OCI-LY7 (cell line): ENCODE data around the gene COQ8B. TPM values are rescaled to one million over a fixed set of nuclear protein-coding genes. Genes with fewer than 3 reads are reported as not detected.

Source experiments
- BruUV-seq: library from RNA; stranded (reverse); fragments of 400-500 nt; replicated peaks from 2 replicates; lab custom pipeline; 2021; lab: Mats Ljungman, UMichigan
- CTCF ChIA-PET: fragments of 300-600 bp; sonication (Branson Sonifier 250); formaldehyde crosslinking; loops from one replicate; lab custom pipeline; 2022; ENCODE audit warnings: antibody characterized with exemption; ENCODE audit not compliant: unreplicated experiment; lab: Charles Lee
- POLR2A ChIA-PET: fragments of 300-600 bp; sonication (Branson Sonifier 250); formaldehyde crosslinking; loops from one replicate; lab custom pipeline; 2022; ENCODE audit warnings: antibody characterized with exemption; lab: Charles Lee
- DNase-seq: peaks from one replicate; pipeline ENCODE4 v3.0.0-alpha.2; 2015; ENCODE audit warnings: low spot score
- H2AFZ ChIP-seq: fragments of 200-600 bp; sonication (generic), shearing (Covaris generic); 2 replicates; pipeline ENCODE4 v1.6.1; 2014; ENCODE audit warnings: mild to moderate bottlenecking, antibody characterized with exemption, low read length, moderate library complexity
- H3K27ac ChIP-seq: fragments of 200-600 bp; sonication (generic); 2 replicates; pipeline ENCODE4 v1.5.1; 2014; ENCODE audit warnings: mixed run types, low read depth, mild to moderate bottlenecking, moderate library complexity, low read length, inconsistent platforms; ENCODE audit not compliant: poor library complexity, severe bottlenecking
- H3K36me3 ChIP-seq: fragments of 200-600 bp; sonication (generic); 2 replicates; pipeline ENCODE4 v1.6.1; 2014; ENCODE audit warnings: mild to moderate bottlenecking, antibody characterized with exemption, low read length, moderate library complexity, mixed read lengths; ENCODE audit not compliant: insufficient read depth
- H3K4me1 ChIP-seq: fragments of 200-600 bp; sonication (generic); 2 replicates; pipeline ENCODE4 v1.5.1; 2014; ENCODE audit warnings: mild to moderate bottlenecking, low read length; ENCODE audit not compliant: insufficient read depth, poor library complexity, severe bottlenecking
- H3K4me2 ChIP-seq: fragments of 200-600 bp; sonication (generic); 2 replicates; pipeline ENCODE4 v1.6.1; 2014; ENCODE audit warnings: mild to moderate bottlenecking, low read length
- H3K4me3 ChIP-seq: fragments of 200-600 bp; sonication (generic); 2 replicates; pipeline ENCODE4 v1.5.1; 2014; ENCODE audit warnings: mild to moderate bottlenecking, low read depth, low read length; ENCODE audit not compliant: poor library complexity, severe bottlenecking
- H3K79me2 ChIP-seq: fragments of 200-600 bp; sonication (generic); 2 replicates; pipeline ENCODE4 v1.6.1; 2016; ENCODE audit warnings: low read depth, mild to moderate bottlenecking, low read length, moderate library complexity, mixed read lengths; ENCODE audit not compliant: insufficient read depth
- H3K9me2 ChIP-seq: fragments of 200-600 bp; sonication (generic); 2 replicates; pipeline ENCODE4 v1.6.1; 2016; ENCODE audit warnings: mild to moderate bottlenecking, low read length, mixed read lengths; ENCODE audit not compliant: insufficient read depth
- H3K9me3 ChIP-seq: fragments of 200-600 bp; sonication (generic); 2 replicates; pipeline ENCODE4 v1.6.1; 2014; ENCODE audit warnings: mild to moderate bottlenecking, mixed run types, low read length, mixed read lengths
- H4K20me1 ChIP-seq: fragments of 200-600 bp; sonication (generic); 2 replicates; pipeline ENCODE4 v1.6.1; 2014; ENCODE audit warnings: mild to moderate bottlenecking, antibody characterized with exemption, low read length, moderate library complexity, mixed read lengths; ENCODE audit not compliant: insufficient read depth
- CTCF ChIP-seq: fragments of 200-600 bp; sonication (generic); conservative IDR thresholded peaks from 2 replicates; pipeline ENCODE4 v1.5.1; 2014; ENCODE audit warnings: mild to moderate bottlenecking, antibody characterized with exemption, low read length, moderate library complexity, mixed read lengths
- EZH2phosphoT487 ChIP-seq: fragments of 200-600 bp; sonication (generic); IDR thresholded peaks from 2 replicates; pipeline ENCODE4 v1.6.1; 2018; ENCODE audit warnings: low read depth, borderline replicate concordance, mild to moderate bottlenecking, mixed run types, antibody characterized with exemption, low read length, moderate library complexity, mixed read lengths
- intact Hi-C: fragments of 100-400 bp; cut with micrococcal nuclease; formaldehyde crosslinking; loops from one replicate; pipeline ENCODE4 v1.10.0; 2022; ENCODE audit not compliant: unreplicated experiment
- total RNA-seq, 2 experiments: library from RNA; depleted of rRNA in 1 of 2; stranded (reverse); fragments of >200 nt in 1 of 2; shearing (Covaris generic) in 1 of 2; gene quantifications; 2 replicates each; pipeline ENCODE4 v1.2.3, GENCODE V29; 2014 to 2022

The COQ8B gene
- total RNA-seq, 2 experiments from 2014 or later = 34.6 to 34.9 TPM

- no peaks in the 10 kb centered on the region; the same call in 1 of the 2 replicates for H3K36me3 ChIP-seq
- H4K20me1 ChIP-seq = no peaks in the 10 kb centered on the region
- no peak overlapping the region for H3K27ac ChIP-seq
- H3K9me3 ChIP-seq = no peaks in the 10 kb centered on the region
- intact Hi-C loops = no loop called here
- no peaks in the 10 kb centered on the region for H3K79me2 ChIP-seq
- TF ChIP-seq CTCF = no peak
- no peak for TF ChIP-seq EZH2phosphoT487
- no peak overlapping the region for H3K4me3 ChIP-seq
- no peak overlapping the region for H2AFZ ChIP-seq
- H3K4me1 ChIP-seq = peaks cover 17% of the 10 kb centered on the region
- no peaks in the 10 kb centered on the region for H3K9me2 ChIP-seq
- CTCF ChIA-PET = no interaction called here
- no TSS peak for BruUV-seq
- no peak for DNase-seq
- POLR2A ChIA-PET = no interaction called here
- H3K4me2 ChIP-seq = no peak overlapping the region
These were observed 23.4 kb downstream of the COQ8B start for GRCh38 chr19:40693150-40693788.

GRCh38 chr19:40692212-40692551, 24.5 kb downstream of the COQ8B start:
- H3K4me2 ChIP-seq = no peak overlapping the region
- no peak overlapping the region for H3K27ac ChIP-seq
- no TSS peak for BruUV-seq
- no peaks in the 10 kb centered on the region for H3K9me2 ChIP-seq
- no peak overlapping the region for H2AFZ ChIP-seq
- H3K79me2 ChIP-seq = no peaks in the 10 kb centered on the region
- H3K4me3 ChIP-seq = no peak overlapping the region
- ChIA-PET CTCF (no interaction called here), POLR2A (no interaction called here)
- intact Hi-C loops = no loop called here
- H3K4me1 ChIP-seq = peaks cover 17% of the 10 kb centered on the region
- H3K9me3 ChIP-seq = no peaks in the 10 kb centered on the region
- no peak for DNase-seq
- no peaks in the 10 kb centered on the region for H4K20me1 ChIP-seq
- H3K36me3 ChIP-seq = no peaks in the 10 kb centered on the region; the same call in 1 of the 2 replicates
- TF ChIP-seq CTCF = no peak
- TF ChIP-seq EZH2phosphoT487 = no peak

GRCh38 chr19:40691421-40692211, 25.1 kb downstream of the COQ8B start:
- Histone ChIP-seq H3K79me2 (no peaks in the 10 kb centered on the region), H2AFZ (no peak overlapping the region; the same call in 1 of the 2 replicates), H3K36me3 (no peaks in the 10 kb centered on the region; the same call in 1 of the 2 replicates), H3K9me3 (no peaks in the 10 kb centered on the region), H3K4me2 (peak overlapping the region; percentile 95), H3K4me3 (peak overlapping the region; percentile 66), H3K9me2 (no peaks in the 10 kb centered on the region), H3K27ac (no peak overlapping the region), H4K20me1 (no peaks in the 10 kb centered on the region), H3K4me1 (peaks cover 17% of the 10 kb centered on the region)
- TF ChIP-seq EZH2phosphoT487 (no peak), CTCF (no peak)
- intact Hi-C loops = no loop called here
- BruUV-seq = no TSS peak
- peak; percentile 13 for DNase-seq
- ChIA-PET POLR2A (interaction anchor here (0.6 to 0.7 kb wide), 2 partner anchors 26 to 1149 kb away, joined by 3 to 4 read pairs; no protein-coding TSS in a partner anchor), CTCF (interaction anchor here (0.6 kb wide), 1 partner anchor 26 kb away, joined by 3 read pairs; no protein-coding TSS in a partner anchor)
